ENCODE data around the gene HOXC10.

HOXC10 gene

GRCh38 chr12:53976823-53977595, 7.9 kb upstream of the HOXC10 start:
- DNase-seq (ENCODE audit: low read depth in 1 of 2, low spot score in 1 of 2): no peak

- DNase-seq (ENCODE audit: low read depth in 1 of 2, low spot score in 1 of 2): no peak
Observed at GRCh38 chr12:53977596-53978445, 7.1 kb upstream of the HOXC10 start.

GRCh38 chr12:53978477-53979356, 6.2 kb upstream of the HOXC10 start:
- no peak for DNase-seq (ENCODE audit: low read depth in 1 of 2, low spot score in 1 of 2)

- no peak for DNase-seq (ENCODE audit: low read depth in 1 of 2, low spot score in 1 of 2)
Observed at GRCh38 chr12:53980104-53980801, 4.7 kb upstream of the HOXC10 start.

GRCh38 chr12:53980802-53981496, 4.0 kb upstream of the HOXC10 start:
- no peak for DNase-seq (ENCODE audit: low read depth in 1 of 2, low spot score in 1 of 2)

- DNase-seq (ENCODE audit: low read depth in 1 of 2, low spot score in 1 of 2): no peak
Observed at GRCh38 chr12:53981634-53982565, 3.0 kb upstream of the HOXC10 start.

DNA sequence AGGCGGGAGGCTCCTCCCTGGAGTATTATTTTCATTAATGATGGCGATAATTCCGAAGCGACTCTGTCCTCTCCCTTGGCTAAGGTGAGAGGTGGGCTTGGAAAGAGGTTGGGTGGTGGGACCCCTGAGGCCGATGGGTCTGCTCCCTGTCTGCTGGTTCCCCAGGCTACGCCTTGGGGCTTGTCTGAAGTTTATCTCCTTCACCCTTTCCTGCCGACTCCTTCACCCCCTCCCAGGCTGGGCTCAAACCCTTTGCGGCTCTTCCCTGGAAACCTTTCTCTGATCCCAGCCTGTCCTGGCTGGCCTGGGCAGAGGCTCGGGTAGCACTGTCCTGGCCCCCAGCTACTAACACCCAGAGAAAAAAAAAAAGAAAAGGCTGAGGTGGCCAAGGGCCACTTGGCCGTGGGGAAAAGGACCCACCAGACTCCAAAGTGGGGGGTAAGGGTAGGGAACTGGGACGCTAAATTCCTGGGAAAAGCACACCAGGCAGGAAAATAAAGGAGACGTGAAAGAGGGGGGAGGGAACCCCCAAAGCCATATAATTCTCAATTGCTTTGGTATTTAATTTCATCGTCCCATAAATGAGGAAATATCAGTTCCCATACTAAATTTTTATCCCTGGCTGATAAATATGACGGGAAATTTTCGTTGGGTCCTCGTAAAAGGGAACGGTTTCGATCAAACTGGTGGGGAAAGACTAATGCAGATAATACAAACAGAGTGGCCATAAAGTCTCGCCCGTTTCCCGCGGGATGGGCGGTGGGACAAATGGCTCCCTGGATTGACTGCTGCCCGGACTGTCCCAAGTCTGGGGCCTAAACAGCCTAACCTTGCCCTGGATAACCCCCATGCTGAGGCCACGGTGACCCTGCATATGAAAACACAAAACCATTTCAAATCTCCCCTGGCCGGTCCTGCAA, 2.0 kb upstream of the HOXC10 start:
- DNase-seq (ENCODE audit: low read depth in 1 of 2, low spot score in 1 of 2): no peak

DNA sequence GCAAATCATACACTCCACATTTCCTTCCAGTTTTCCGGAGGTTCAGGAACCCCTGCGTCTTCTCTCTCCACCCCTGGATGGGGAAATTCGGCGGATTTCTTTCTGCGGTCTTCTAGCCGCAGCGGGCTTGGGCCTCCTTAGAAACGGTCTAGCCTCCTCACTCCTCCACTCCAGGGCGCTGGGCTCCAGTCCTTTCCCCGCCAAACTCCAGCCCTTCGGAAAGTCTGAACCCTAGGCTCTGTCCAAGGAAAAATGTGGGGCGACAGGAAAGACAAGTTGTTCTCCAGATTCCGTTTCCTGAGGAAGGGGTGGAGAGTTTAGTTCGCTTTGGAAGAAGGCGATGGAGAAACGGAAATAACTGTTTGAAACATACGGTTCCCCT, 1.4 kb upstream of the HOXC10 start:
- DNase-seq (ENCODE audit: low read depth in 1 of 2, low spot score in 1 of 2): no peak

DNA sequence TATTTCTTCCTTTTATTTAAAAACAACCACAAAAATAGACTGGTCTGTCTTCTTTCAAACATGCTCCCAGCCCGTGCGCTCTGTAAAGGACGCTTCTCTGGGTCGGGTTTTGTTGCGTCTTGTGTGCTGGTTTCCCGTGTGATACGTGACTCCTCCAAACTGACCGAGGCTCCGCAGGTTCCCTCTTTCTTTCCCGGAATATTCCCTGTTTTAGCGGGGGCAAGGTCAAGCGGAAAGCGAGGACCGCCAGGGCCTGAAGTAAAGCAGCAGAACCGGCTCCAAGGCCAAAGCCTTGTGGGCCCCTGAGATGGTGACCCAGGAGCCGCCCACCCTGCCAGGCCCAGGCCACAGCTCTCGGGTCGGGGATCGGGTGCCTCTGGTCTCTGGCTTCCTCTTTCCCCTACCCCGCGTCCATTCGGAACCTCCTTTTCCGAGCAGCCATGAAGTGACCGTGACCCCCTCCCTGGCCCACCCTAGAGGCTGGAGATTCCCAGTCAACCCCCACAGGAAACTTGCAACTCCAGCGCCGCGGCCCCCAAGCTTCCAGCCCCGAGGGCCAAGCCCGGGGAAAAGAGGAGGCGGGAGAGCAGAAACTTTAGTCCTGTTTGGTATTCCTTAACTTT, 885 bp upstream of the HOXC10 start:
- no peak for DNase-seq (ENCODE audit: low read depth in 1 of 2, low spot score in 1 of 2)

GRCh38 chr12:53985692-53985993, 697 bp downstream of the HOXC10 start:
- DNase-seq (ENCODE audit: low read depth in 1 of 2, low spot score in 1 of 2): no peak

- no peak for DNase-seq (ENCODE audit: low read depth in 1 of 2, low spot score in 1 of 2)
Observed at GRCh38 chr12:53985994-53986685, 1.2 kb downstream of the HOXC10 start.

GRCh38 chr12:53986686-53987483, 1.9 kb downstream of the HOXC10 start:
- DNase-seq (ENCODE audit: low read depth in 1 of 2, low spot score in 1 of 2): no peak

DNA sequence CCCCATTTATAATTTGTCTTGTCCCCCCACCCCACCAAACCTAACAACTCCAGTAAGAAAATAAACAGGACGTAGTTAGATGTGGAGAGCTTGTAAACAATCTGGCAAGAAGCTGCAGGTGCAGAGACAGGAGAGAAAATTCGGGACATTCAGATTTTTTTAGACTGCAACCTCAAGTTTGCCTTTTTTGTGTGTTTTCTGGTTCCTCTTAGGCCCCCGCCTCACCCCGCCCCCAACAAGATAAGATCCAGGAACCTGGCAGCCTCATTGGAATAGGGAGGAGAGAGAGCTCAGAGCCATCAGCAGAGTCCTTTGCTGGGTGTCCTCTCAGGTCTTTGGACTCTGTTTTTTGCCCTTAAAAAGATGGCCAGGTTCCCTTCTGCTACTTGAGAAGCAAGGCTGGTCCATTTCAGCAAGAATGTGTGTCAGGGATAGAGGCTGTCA, 2.9 kb downstream of the HOXC10 start:
- no peak for DNase-seq (ENCODE audit: low read depth in 1 of 2, low spot score in 1 of 2)

- no peak for DNase-seq (ENCODE audit: low read depth in 1 of 2, low spot score in 1 of 2)
Observed at GRCh38 chr12:53988541-53989226, 3.7 kb downstream of the HOXC10 start.

- DNase-seq (ENCODE audit: low read depth in 1 of 2, low spot score in 1 of 2): no peak
Observed at GRCh38 chr12:53989227-53990113, 4.5 kb downstream of the HOXC10 start.
